ENCODE data around the gene GP1BA. TPM values are rescaled to one million over a fixed set of nuclear protein-coding genes. Genes with fewer than 3 reads are reported as not detected.
A peak's percentile ranks its signal among the peaks of the same experiment; 100 is the strongest.

The GP1BA gene
- total RNA-seq, 1 donor from 2014 or later, result not detected

DNA sequence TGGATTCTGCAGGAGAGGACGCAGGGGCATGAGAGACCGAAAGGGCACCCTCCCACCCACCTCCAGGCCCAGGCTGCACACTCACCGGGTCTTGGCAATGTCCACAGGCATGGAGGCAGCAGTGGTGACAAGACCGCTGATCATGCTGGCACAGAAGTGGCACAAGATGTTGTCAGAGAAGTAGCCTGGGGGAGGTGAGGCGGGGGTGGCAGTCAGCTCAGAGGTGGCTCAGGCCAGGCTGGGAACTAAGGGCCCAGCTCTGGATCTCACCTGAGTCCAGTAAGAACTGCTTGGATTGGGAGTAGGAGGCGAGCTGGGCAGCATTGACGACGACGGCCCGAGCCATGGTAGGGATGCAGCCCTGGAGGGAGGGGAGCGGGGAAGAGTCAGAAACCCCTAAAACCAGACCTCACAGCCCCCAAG is 6.0 kb downstream of the GP1BA start:
- Mint-ChIP-seq H3K4me3 (peak overlapping the region; percentile 98), H3K9me3 (no peaks in the 10 kb centered on the region), H3K36me3 (peaks cover 7% of the 10 kb centered on the region), H3K4me1 (ENCODE audit: unreplicated experiment) (peaks cover 30% of the 10 kb centered on the region), H3K27me3 (no peaks in the 10 kb centered on the region), H3K27ac (no peak overlapping the region)
- no peak for DNase-seq (ENCODE audit: extremely low spot score, unreplicated experiment)
- no peak for TF ChIP-seq CTCF (conservative IDR thresholded peaks at IDR 0.05)

DNA sequence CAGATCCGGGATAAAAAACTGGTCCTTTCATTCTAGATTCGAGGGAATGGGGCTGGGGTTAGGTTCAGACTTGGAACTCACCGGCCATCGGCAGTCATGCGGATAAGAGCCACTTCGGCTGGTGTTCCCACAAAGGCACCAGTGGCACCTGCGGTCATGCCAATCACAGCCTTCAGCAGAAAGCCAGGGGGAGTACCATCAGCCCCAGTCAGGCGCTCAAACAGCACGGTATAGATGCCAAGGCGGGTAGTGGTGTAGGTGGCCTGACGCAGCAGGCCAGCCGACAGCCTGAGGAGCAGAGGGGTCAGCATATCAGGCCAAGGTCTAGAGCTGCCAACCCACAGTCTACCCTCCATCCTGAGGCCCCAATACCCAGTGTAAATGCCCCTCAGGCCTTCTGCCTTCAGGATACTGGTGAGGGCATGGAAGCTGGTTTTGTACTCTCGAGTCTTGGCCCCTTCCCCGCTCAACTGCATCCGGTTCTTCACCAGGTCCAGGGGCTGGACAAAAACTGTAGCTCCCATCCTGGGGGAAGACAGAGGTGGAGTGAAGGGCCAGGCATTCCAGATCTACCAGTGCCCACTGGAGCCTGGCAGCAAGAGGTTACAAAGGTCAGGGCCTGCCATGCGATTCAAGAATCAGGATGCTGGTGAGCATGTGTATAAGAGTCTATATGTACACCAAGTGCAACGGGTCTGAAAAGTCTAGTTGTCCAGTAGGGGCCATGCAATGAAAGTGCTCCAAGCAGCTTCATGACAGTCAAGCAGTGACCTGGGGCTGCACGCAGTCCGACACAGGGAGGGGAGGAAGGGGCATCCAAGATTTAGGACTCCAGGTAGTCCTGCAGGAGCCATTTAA is 6.8 kb downstream of the GP1BA start:
- H3K9me3 Mint-ChIP-seq, result no peaks in the 10 kb centered on the region
- no peak for TF ChIP-seq CTCF (conservative IDR thresholded peaks at IDR 0.05)
- peaks cover 7% of the 10 kb centered on the region for H3K36me3 Mint-ChIP-seq
- DNase-seq (ENCODE audit: extremely low spot score, unreplicated experiment), result no peak
- H3K4me3 Mint-ChIP-seq, result peak overlapping the region; percentile 98
- H3K27me3 Mint-ChIP-seq, result no peaks in the 10 kb centered on the region
- H3K27ac Mint-ChIP-seq, result peak overlapping the region; percentile 99
- H3K4me1 Mint-ChIP-seq (ENCODE audit: unreplicated experiment), result peaks cover 30% of the 10 kb centered on the region

DNA sequence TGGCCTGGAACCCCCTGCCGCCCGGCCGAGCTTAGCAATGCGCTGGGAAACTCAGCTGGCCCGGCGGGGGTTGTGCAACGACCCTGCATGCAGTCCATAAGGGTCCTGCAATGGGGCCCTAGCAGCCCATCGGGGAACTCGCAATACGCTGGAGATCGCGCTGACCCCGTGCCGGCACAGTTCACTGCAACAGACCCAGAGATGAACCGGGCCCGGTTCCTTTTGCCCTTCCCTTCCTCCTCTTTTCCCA is 7.4 kb downstream of the GP1BA start:
- H3K27ac Mint-ChIP-seq, result peak overlapping the region; percentile 99
- peaks cover 30% of the 10 kb centered on the region for H3K4me1 Mint-ChIP-seq (ENCODE audit: unreplicated experiment)
- peak overlapping the region; percentile 98 for H3K4me3 Mint-ChIP-seq
- H3K36me3 Mint-ChIP-seq, result peaks cover 7% of the 10 kb centered on the region
- H3K9me3 Mint-ChIP-seq, result no peaks in the 10 kb centered on the region
- H3K27me3 Mint-ChIP-seq, result no peaks in the 10 kb centered on the region
- no peak for DNase-seq (ENCODE audit: extremely low spot score, unreplicated experiment)
- no peak for TF ChIP-seq CTCF (conservative IDR thresholded peaks at IDR 0.05)

GRCh38 chr17:4939796-4940554 is 7.9 kb downstream of the GP1BA start, which contains the start of the genes RNF167 and SLC25A11:
Gene RNF167, plus strand, starts transcription at chr17:4940268. Its CDS starts 642 bp downstream, at chr17:4940910.
Gene SLC25A11, minus strand, starts transcription at chr17:4940046. Its CDS starts 136 bp downstream, at chr17:4939910.
- peaks cover 8% of the 10 kb centered on the region for H3K36me3 Mint-ChIP-seq

More at GRCh38 chr17:4939796-4940554, 7.9 kb downstream of the GP1BA start, which contains the start of the genes RNF167 and SLC25A11:
- DNase-seq (ENCODE audit: extremely low spot score, unreplicated experiment), result peak; percentile 95
- peaks cover 30% of the 10 kb centered on the region for H3K4me1 Mint-ChIP-seq (ENCODE audit: unreplicated experiment)
- peak within 1 kb of the TSS; percentile 99 for H3K27ac Mint-ChIP-seq
- no peak for TF ChIP-seq CTCF (conservative IDR thresholded peaks at IDR 0.05)
- H3K4me3 Mint-ChIP-seq, result peak within 1 kb of the TSS; percentile 98
- no peaks in the 10 kb centered on the region for H3K27me3 Mint-ChIP-seq
- H3K9me3 Mint-ChIP-seq, result no peaks in the 10 kb centered on the region

All from type B pancreatic cell (in vitro differentiated cells).